Activated T-helper 1 cell treated with anti-CD3 and anti-CD28 coated beads, Interleukin-12 subunit alpha, Interleukin-12 subunit beta, Interleukin-2, Interleukin-4 antibody, amounts not matched to agents 30 ng/mL and 10 ng/mL and 1 ng/mL, durations not matched to agents 14 hours and 24 hours and 36 hours (primary cell): ENCODE data around the gene CAV2. TPM values are rescaled to one million over a fixed set of nuclear protein-coding genes. Genes with fewer than 3 reads are reported as not detected.

ENCODE experiments used
- DNase-seq: peaks from one replicate; pipeline ENCODE4 v3.0.0; 2021; ENCODE audit warnings: low spot score
- H3K27ac Mint-ChIP-seq: one replicate; pipeline ENCODE4 v1.8.0; 2021; ENCODE audit warnings: mild to moderate bottlenecking, mixed read lengths
- H3K27me3 Mint-ChIP-seq: one replicate; pipeline ENCODE4 v1.8.0; 2022; ENCODE audit warnings: mild to moderate bottlenecking, moderate library complexity, mixed read lengths; ENCODE audit not compliant: insufficient read depth
- H3K36me3 Mint-ChIP-seq: one replicate; pipeline ENCODE4 v1.8.0; 2021; ENCODE audit warnings: low read depth, mixed read lengths
- H3K4me1 Mint-ChIP-seq: one replicate; pipeline ENCODE4 v1.8.0; 2021; ENCODE audit warnings: low read depth, mixed read lengths
- H3K4me3 Mint-ChIP-seq: one replicate; pipeline ENCODE4 v1.8.0; 2021; ENCODE audit warnings: mild to moderate bottlenecking, moderate library complexity, mixed read lengths
- H3K9me3 Mint-ChIP-seq: one replicate; pipeline ENCODE4 v1.8.0; 2021; ENCODE audit warnings: mixed read lengths
- intact Hi-C: fragments of 100-400 bp; cut with micrococcal nuclease; formaldehyde crosslinking; loops from one replicate; pipeline ENCODE4 v1.15.1; 2024
- total RNA-seq: library from RNA; stranded (reverse); gene quantifications from 2 replicates; pipeline ENCODE4 v1.2.3, GENCODE V29; 2022

The CAV2 gene
- total RNA-seq, 1 donor from 2014 or later, result not detected

GRCh38 chr7:116518961-116519360 is 19.4 kb downstream of the CAV2 start:
- H3K9me3 Mint-ChIP-seq, result no peaks in the 10 kb centered on the region
- no peak overlapping the region for H3K27ac Mint-ChIP-seq
- H3K4me1 Mint-ChIP-seq, result peaks cover under 1% of the 10 kb centered on the region
- H3K36me3 Mint-ChIP-seq, result peaks cover 1% of the 10 kb centered on the region
- DNase-seq, result no peak
- no peak overlapping the region for H3K4me3 Mint-ChIP-seq
- intact Hi-C loops, result no loop called here
- peaks cover 50% of the 10 kb centered on the region for H3K27me3 Mint-ChIP-seq

- Mint-ChIP-seq H3K36me3 (peaks cover 1% of the 10 kb centered on the region), H3K9me3 (no peaks in the 10 kb centered on the region), H3K4me3 (no peak overlapping the region), H3K27ac (no peak overlapping the region), H3K27me3 (peaks cover 61% of the 10 kb centered on the region), H3K4me1 (peaks cover 19% of the 10 kb centered on the region)
- no peak for DNase-seq
- intact Hi-C loops, result no loop called here
These were observed 21.6 kb downstream of the CAV2 start for GRCh38 chr7:116521046-116521664.

DNA sequence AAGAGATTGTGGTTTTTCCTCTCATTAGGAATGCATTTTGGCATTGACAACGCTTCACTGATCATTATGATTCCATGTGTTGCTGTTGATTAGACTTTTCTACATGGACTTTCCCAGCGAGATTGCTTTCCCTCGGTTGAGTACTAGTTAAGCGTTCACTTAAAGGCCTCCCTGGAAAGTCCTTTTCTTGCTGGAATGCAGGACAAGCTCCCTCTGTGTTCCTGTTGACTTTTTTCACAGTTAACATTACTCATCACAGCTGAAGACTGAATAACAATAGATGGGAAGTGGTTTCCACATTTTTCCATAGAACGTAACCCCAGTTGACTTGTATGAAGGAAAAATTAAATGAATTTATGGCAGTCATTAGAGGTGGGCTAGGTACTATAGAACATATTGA is 22.7 kb downstream of the CAV2 start:
- Mint-ChIP-seq H3K27ac (no peak overlapping the region), H3K9me3 (no peaks in the 10 kb centered on the region), H3K4me3 (no peak overlapping the region), H3K4me1 (peaks cover 28% of the 10 kb centered on the region), H3K36me3 (peaks cover 1% of the 10 kb centered on the region), H3K27me3 (peaks cover 72% of the 10 kb centered on the region)
- DNase-seq, result no peak
- intact Hi-C loops, result no loop called here

- H3K9me3 Mint-ChIP-seq, result no peaks in the 10 kb centered on the region
- peaks cover 1% of the 10 kb centered on the region for H3K36me3 Mint-ChIP-seq
- no peak for DNase-seq
- no peak overlapping the region for H3K4me3 Mint-ChIP-seq
- H3K4me1 Mint-ChIP-seq, result peaks cover 39% of the 10 kb centered on the region
- intact Hi-C loops, result no loop called here
- peaks cover 78% of the 10 kb centered on the region for H3K27me3 Mint-ChIP-seq
- no peak overlapping the region for H3K27ac Mint-ChIP-seq
These were observed 24.7 kb downstream of the CAV2 start for GRCh38 chr7:116524221-116524608.

DNA sequence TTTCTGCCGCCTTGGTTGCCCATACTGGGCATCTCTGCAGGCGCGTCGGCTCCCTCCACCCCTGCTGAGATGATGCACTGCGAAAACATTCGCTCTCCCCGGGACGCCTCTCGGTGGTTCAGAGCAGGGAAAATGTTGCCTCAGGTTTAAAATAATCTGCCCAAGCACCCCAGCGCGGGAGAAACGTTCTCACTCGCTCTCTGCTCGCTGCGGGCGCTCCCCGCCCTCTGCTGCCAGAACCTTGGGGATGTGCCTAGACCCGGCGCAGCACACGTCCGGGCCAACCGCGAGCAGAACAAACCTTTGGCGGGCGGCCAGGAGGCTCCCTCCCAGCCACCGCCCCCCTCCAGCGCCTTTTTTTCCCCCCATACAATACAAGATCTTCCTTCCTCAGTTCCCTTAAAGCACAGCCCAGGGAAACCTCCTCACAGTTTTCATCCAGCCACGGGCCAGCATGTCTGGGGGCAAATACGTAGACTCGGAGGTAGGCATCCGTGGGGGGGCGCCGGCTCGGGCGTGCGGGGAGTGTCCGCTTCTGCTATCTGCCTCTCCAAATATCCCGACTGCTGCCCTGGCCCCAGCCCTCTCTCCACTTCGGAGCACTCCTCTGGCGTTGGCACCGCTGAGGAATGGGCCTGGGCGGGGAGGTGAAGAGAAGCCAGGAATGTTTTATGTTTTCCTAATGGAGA is 25.2 kb downstream of the CAV2 start, which contains the start of gene CAV1:
CAV1 (plus strand) TSS at position 428 of the 689 bp plus-strand sequence; CDS start at position 455, 27 bp downstream.
- Mint-ChIP-seq H3K27me3 (peaks cover 78% of the 10 kb centered on the region), H3K4me1 (peaks cover 39% of the 10 kb centered on the region), H3K9me3 (no peaks in the 10 kb centered on the region), H3K4me3 (peak within 1 kb of the TSS; percentile 85), H3K36me3 (peaks cover 1% of the 10 kb centered on the region), H3K27ac (peak within 1 kb of the TSS; percentile 40)
- no peak for DNase-seq
- intact Hi-C loops, result loop anchor here (5.0 kb wide), 2 partner anchors 32 to 342 kb away; no protein-coding TSS in a partner anchor

- H3K27me3 Mint-ChIP-seq, result peaks cover 75% of the 10 kb centered on the region
- peaks cover 1% of the 10 kb centered on the region for H3K36me3 Mint-ChIP-seq
- peak overlapping the region; percentile 40 for H3K27ac Mint-ChIP-seq
- H3K4me3 Mint-ChIP-seq, result peak overlapping the region; percentile 85
- no peak for DNase-seq
- peaks cover 39% of the 10 kb centered on the region for H3K4me1 Mint-ChIP-seq
- intact Hi-C loops, result loop anchor here (5.0 kb wide), 2 partner anchors 33 to 343 kb away; no protein-coding TSS in a partner anchor
- H3K9me3 Mint-ChIP-seq, result no peaks in the 10 kb centered on the region
These were observed 25.9 kb downstream of the CAV2 start for GRCh38 chr7:116525298-116525912.

DNA sequence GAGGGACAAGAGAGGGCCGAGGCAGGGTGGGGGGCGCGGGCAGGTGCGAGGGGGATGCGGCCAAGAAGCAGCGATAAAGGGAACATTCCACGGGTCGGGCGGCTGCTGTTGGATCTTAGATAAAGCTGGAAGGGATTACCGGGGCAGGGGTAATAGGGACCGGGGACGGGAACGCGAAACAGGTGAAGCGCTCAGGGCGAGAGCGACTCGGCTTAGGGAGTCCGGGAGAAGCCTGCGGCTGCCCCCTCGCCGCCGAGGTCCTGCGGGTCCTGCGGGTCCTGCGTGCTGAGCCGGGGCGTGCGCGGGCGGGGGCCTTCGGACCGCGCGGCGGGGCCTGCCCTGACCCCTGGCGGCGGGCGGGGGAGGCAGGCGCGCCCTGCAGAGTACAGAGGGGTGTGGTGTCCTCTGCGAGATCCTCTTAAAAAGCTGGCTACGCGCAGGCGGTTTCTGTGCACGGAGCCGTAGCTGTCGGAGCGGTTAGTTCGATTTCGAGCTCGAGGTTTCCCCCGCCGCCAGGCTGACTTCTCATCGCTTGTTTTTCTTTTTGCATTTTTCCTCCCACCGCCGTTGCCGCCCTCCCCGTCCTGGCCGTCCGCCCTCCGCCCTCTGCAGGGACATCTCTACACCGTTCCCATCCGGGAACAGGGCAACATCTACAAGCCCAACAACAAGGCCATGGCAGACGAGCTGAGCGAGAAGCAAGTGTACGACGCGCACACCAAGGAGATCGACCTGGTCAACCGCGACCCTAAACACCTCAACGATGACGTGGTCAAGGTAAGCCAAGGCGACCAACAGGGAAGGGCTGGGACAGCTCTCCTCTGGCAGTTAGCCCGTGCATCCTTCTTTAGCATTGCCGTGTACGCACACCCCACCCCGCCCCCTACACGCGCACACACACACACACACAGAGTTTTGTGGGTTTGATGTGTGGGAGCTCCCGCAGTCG is 26.6 kb downstream of the CAV2 start:
- peak; percentile 54 for DNase-seq
- Mint-ChIP-seq H3K27me3 (peaks cover 69% of the 10 kb centered on the region), H3K4me3 (peak overlapping the region; percentile 85), H3K4me1 (peaks cover 39% of the 10 kb centered on the region), H3K36me3 (peaks cover 1% of the 10 kb centered on the region), H3K27ac (peak overlapping the region; percentile 40), H3K9me3 (no peaks in the 10 kb centered on the region)
- intact Hi-C loops, result loop anchor here (1.0 to 5.0 kb wide), 7 partner anchors 26 to 387 kb away; no protein-coding TSS in a partner anchor

DNA sequence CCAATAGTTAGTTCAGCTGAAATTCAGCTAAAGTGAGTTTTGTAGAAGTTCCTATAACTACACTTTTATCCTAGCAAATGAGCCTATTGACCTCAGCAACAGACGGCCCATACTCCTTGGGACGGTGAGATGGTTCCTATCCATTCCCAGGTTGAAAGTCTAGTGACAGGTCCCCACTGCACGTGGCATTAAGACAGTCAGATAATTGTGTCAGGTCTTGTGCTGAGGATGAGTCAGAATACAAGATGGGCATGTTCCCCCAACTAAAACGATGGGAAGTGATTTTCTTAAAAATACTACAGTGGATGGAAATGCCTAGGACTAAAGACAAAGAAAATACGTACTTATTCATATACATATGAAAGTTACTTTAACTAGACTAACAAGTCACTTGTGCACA is 27.4 kb downstream of the CAV2 start:
- Mint-ChIP-seq H3K27ac (no peak overlapping the region), H3K27me3 (peaks cover 64% of the 10 kb centered on the region), H3K36me3 (peaks cover 1% of the 10 kb centered on the region), H3K4me3 (peak overlapping the region; percentile 76), H3K4me1 (peaks cover 39% of the 10 kb centered on the region), H3K9me3 (no peaks in the 10 kb centered on the region)
- DNase-seq, result no peak
- intact Hi-C loops, result loop anchor here (1.0 to 5.0 kb wide), 7 partner anchors 27 to 388 kb away; no protein-coding TSS in a partner anchor

GRCh38 chr7:116527521-116527920 is 28.0 kb downstream of the CAV2 start:
- intact Hi-C loops, result loop anchor here (2.0 to 5.0 kb wide), 4 partner anchors 35 to 389 kb away; no protein-coding TSS in a partner anchor
- peaks cover 1% of the 10 kb centered on the region for H3K36me3 Mint-ChIP-seq
- no peak overlapping the region for H3K4me3 Mint-ChIP-seq
- H3K4me1 Mint-ChIP-seq, result peaks cover 39% of the 10 kb centered on the region
- no peak overlapping the region for H3K27ac Mint-ChIP-seq
- H3K9me3 Mint-ChIP-seq, result no peaks in the 10 kb centered on the region
- H3K27me3 Mint-ChIP-seq, result peaks cover 58% of the 10 kb centered on the region
- no peak for DNase-seq

- no peaks in the 10 kb centered on the region for H3K36me3 Mint-ChIP-seq
- intact Hi-C loops, result loop anchor here (5.0 kb wide), 2 partner anchors 36 to 346 kb away; no protein-coding TSS in a partner anchor
- H3K4me1 Mint-ChIP-seq, result peaks cover 39% of the 10 kb centered on the region
- peaks cover 59% of the 10 kb centered on the region for H3K27me3 Mint-ChIP-seq
- no peak for DNase-seq
- H3K4me3 Mint-ChIP-seq, result no peak overlapping the region
- no peak overlapping the region for H3K27ac Mint-ChIP-seq
- no peaks in the 10 kb centered on the region for H3K9me3 Mint-ChIP-seq
These were observed 28.7 kb downstream of the CAV2 start for GRCh38 chr7:116528008-116528789.

DNA sequence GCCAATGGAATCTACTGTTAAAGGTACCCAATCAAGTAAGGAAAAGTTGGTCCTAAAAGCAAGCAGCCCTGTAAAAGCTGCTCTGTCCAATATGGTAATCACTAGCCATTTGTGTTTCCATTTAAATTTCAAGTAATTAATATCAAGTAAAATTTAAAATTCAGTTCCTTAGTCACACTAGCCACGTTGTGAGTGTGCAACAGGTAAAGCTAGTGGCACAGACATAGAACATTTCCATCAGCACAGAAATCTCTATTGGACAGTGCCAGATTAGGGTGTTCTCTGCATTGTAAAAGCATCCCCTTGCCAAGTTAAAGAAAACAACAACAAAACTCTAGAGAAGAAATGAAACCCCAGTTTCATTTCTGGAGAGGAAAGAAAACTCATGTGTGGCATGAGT is 29.7 kb downstream of the CAV2 start:
- H3K9me3 Mint-ChIP-seq, result no peaks in the 10 kb centered on the region
- intact Hi-C loops, result loop anchor here (5.0 kb wide), 2 partner anchors 37 to 347 kb away; no protein-coding TSS in a partner anchor
- no peaks in the 10 kb centered on the region for H3K36me3 Mint-ChIP-seq
- no peak overlapping the region for H3K27ac Mint-ChIP-seq
- DNase-seq, result no peak
- no peak overlapping the region for H3K4me3 Mint-ChIP-seq
- peaks cover 36% of the 10 kb centered on the region for H3K4me1 Mint-ChIP-seq
- H3K27me3 Mint-ChIP-seq, result peaks cover 50% of the 10 kb centered on the region
